Esophagus muscularis mucosa (tissue), 4 donors: Measurements from ENCODE around the gene FLCN. TPM values are rescaled to one million over a fixed set of nuclear protein-coding genes. Genes with fewer than 3 reads are reported as not detected.

Experiments used
- DNase-seq: peaks from one replicate; pipeline ENCODE4 v3.0.0-alpha.2; 2017; ENCODE audit errors: extremely low spot score
- H3K27ac ChIP-seq, 4 donors: fragments of 200-600 bp; sonication (generic); replicated peaks in 1 of 4; 1 replicate in 3 of 4; 2 replicates in 1 of 4; pipeline ENCODE4 v1.5.1; 2016 to 2019; ENCODE audit warnings: mild to moderate bottlenecking in 1 of 4
- H3K27me3 ChIP-seq, 4 donors: fragments of 200-600 bp; sonication (generic); one replicate each; pipeline versions ENCODE4 v1.5.1 to v1.6.0; 2016 to 2019
- H3K36me3 ChIP-seq, 4 donors: fragments of 200-600 bp; sonication (generic); one replicate each; pipeline ENCODE4 v1.5.1; 2016 to 2019
- H3K4me1 ChIP-seq, 4 donors: fragments of 200-600 bp; sonication (generic); one replicate each; pipeline ENCODE4 v1.5.1; 2016 to 2019
- H3K4me3 ChIP-seq, 4 donors: fragments of 200-600 bp; sonication (generic); 1 replicate in 2 of 4; 2 replicates in 2 of 4; pipeline ENCODE4 v1.5.1; 2016 to 2019; ENCODE audit warnings: mild to moderate bottlenecking in 4 of 4, moderate library complexity in 1 of 4
- H3K9me3 ChIP-seq, 4 donors: fragments of 200-600 bp; sonication (generic); 1 replicate in 3 of 4; 2 replicates in 1 of 4; pipeline ENCODE4 v1.5.1; 2016 to 2019
- EP300 ChIP-seq: sonication (generic); formaldehyde crosslinking; IDR thresholded peaks from one replicate; pipeline ENCODE4 v1.6.1; 2017; ENCODE audit warnings: antibody characterized with exemption
- POLR2A ChIP-seq: fragments of 450-650 bp; IDR thresholded peaks from one replicate; pipeline ENCODE4 v1.6.1; 2017; ENCODE audit warnings: antibody characterized with exemption, moderate library complexity, mild to moderate bottlenecking, low read depth
- POLR2AphosphoS5 ChIP-seq, 2 donors: sonication (generic); formaldehyde crosslinking; IDR thresholded peaks; one replicate each; pipeline ENCODE4 v1.6.1; 2017; ENCODE audit warnings: antibody characterized with exemption in 2 of 2
- WGBS: methylation state at CpG from one replicate; pipeline ENCODE4 v1.1.5; 2018; 5-methylcytosine and 5-hydroxymethylcytosine counted together
- intact Hi-C: fragments of 100-400 bp; cut with DNase I; formaldehyde crosslinking; loops from one replicate; pipeline ENCODE4 v1.15.1; 2023
- total RNA-seq, 4 donors: library from RNA; depleted of rRNA; stranded (reverse); fragments of >200 nt; gene quantifications; one replicate each; pipeline versions ENCODE4 v1.1.0 to v1.2.1, GENCODE V29; 2016
- TF ChIP-seq, protein P1 (sequence below), 3 experiments: fragments of 200-600 bp in 2 of 3; fragments of 450-650 bp in 1 of 3; sonication (generic) in 2 of 3; IDR thresholded peaks; one replicate each; pipeline ENCODE4 v1.5.1; 2017 to 2019; ENCODE audit warnings: antibody characterized with exemption in 3 of 3, mild to moderate bottlenecking in 2 of 3, moderate library complexity in 1 of 3

The FLCN gene
- total RNA-seq, 4 donors from 2014 or later: 21.5 to 64.7 (median 45.5) TPM

DNA sequence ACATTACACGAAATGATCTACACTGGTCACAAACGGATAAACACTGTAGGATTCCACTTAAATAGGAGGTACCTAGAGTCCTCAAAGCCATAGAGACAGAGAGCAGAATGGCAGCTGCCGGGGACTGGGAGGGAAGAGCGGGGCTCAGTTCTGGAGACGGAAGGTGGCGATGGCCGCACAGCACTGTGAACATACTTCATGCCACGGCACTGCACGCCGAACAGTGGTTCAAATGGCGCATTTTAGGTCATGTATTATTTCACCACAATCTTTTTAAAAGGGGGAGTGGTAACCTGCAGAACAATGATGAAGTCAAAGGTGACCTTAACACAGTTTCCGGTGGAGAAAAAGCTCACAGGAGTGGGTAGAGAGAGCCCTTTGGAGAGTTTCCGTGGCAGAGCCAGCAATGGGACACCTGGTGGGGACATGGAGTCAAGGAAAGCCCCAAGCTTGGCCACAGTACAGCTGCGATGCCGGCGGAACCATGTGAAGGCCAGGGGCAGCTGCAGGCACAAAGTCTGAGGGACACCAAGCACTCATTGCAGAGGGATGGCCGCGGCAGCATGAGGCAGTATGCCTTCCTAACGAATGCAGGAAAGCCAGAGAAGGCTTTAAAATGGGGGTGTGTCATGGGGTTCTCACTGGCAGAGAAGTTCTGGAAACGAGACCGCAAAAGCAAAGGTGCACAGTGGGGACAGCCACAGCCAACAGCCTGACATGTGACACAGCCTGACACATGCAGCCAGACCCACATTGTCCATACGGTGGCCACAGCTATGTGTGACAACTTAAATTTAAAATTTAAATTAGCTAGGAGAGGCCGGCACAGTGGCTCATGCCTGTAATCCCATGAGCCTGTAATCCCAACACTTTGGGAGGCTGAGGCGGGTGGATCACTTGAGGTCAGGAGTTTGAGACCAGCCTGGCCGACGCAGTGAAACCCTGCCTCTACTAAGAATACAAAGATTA lies 7.3 kb downstream of the FLCN start:
- no peaks in the 10 kb centered on the region for H3K27me3 ChIP-seq
- H3K36me3 ChIP-seq: peaks cover 74 to 83% (median 81%) of the 10 kb centered on the region in 4 donors
- H3K27ac ChIP-seq: no peak overlapping the region
- 93% methylated on average over 24 of the region's 26 CpGs for WGBS
- H3K4me1 ChIP-seq: peaks cover 17 to 47% (median 31%) of the 10 kb centered on the region in 4 donors
- no peak for DNase-seq
- intact Hi-C loops: no loop called here
- H3K9me3 ChIP-seq: no peaks in the 10 kb centered on the region
- H3K4me3 ChIP-seq: no peak overlapping the region
- TF ChIP-seq EP300 (no peak), POLR2A (no peak), POLR2AphosphoS5 (IDR thresholded peaks at IDR 0.05) (no peak)
- TF ChIP-seq, protein P1, sequence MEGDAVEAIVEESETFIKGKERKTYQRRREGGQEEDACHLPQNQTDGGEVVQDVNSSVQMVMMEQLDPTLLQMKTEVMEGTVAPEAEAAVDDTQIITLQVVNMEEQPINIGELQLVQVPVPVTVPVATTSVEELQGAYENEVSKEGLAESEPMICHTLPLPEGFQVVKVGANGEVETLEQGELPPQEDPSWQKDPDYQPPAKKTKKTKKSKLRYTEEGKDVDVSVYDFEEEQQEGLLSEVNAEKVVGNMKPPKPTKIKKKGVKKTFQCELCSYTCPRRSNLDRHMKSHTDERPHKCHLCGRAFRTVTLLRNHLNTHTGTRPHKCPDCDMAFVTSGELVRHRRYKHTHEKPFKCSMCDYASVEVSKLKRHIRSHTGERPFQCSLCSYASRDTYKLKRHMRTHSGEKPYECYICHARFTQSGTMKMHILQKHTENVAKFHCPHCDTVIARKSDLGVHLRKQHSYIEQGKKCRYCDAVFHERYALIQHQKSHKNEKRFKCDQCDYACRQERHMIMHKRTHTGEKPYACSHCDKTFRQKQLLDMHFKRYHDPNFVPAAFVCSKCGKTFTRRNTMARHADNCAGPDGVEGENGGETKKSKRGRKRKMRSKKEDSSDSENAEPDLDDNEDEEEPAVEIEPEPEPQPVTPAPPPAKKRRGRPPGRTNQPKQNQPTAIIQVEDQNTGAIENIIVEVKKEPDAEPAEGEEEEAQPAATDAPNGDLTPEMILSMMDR (IDR thresholded peaks at IDR 0.05): no peak

DNA sequence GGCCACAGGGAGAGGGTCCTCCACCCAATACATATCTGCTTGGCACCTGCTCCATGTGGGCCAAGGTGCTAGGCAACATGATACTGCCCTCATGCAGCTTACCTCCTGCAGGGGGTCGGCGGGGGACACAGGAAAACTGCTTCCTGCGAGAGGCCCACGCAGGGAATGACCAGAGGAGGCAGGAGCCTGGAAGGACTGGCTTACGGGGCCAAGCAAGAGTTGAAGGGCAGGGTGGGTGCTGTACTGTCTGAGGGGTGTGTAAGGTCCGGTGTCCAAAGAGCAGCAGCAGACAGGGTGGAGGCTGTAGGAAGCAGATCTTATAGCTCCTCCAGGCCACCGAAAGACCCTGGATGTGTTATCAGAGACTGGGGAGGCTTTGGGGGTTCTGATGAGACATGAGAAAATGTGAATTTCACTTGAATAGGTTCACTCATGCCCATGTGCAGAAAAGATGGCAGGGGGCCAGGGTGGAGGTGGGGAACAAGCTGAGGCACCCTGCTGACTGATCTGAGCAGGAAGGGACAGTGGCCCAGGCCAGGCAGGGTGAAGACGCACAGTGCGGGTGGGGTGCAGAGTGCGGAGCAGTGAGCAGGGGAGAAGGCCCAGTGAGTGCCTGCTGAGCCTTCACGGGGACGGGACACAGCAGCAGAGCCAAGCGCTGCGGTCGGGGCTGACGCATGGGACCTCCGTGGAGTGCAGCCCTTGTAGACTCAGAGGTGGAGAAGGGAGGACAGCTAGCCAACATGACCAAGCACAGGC lies 8.3 kb downstream of the FLCN start:
- intact Hi-C loops: no loop called here
- 90% methylated on average over 17 of the region's 17 CpGs for WGBS
- H3K27ac ChIP-seq: no peak overlapping the region

DNA sequence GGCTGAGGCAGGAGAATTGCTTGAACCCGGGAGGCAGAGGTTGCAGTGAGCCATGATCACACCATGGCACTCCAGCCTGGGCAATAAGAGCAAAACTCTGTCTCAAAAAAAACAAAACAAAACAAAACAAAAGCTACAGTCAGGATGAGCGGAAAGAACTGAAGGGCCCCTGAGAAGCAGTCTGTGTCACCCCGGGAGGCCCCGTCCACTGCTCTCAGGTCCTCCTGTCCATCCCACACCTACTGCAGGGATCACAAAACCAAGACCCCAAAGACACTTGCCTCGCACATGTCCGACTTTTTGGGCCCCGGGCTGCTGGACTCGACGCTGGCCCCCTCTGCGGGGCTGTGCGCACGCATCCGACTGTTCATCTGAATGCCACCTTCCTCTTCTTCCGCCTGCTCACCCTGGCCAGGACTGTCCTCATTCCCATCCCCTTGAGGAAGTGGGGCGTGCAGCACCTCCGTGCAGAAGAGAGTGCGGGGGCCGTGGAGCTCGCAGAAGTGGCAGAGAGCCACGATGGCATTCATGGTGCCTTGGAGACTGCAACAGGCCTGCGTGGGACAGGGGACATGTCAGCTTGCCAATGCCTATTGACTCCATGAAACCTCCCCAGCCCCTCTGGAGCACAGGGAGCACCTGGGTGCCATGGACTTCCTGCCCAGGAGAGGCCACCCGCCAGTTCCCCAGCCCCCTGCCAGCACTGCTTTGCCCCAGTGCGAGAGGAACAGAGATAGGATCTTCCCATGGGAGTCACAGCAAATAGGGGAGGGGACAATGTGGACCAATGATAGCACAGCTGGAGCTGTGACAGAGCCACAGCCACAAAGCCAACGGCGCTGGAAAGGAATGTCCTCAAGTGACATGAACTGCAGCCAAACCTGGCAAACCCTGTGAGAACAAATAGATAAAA lies 9.1 kb downstream of the FLCN start:
- DNase-seq: no peak
- H3K27me3 ChIP-seq: no peaks in the 10 kb centered on the region
- no peak overlapping the region for H3K4me3 ChIP-seq
- no peaks in the 10 kb centered on the region for H3K9me3 ChIP-seq
- peaks cover 92 to 100% (median 99%) of the 10 kb centered on the region in 4 donors for H3K36me3 ChIP-seq
- TF ChIP-seq POLR2A (no peak), EP300 (no peak)
- peaks cover 4 to 35% (median 15%) of the 10 kb centered on the region in 4 donors for H3K4me1 ChIP-seq
- no peak overlapping the region for H3K27ac ChIP-seq
- 93% methylated on average over 23 of the region's 25 CpGs for WGBS
- intact Hi-C loops: no loop called here

More for the DNA sequence above, 8.3 kb downstream of the FLCN start:
- TF ChIP-seq POLR2A (no peak), EP300 (no peak), POLR2AphosphoS5 (IDR thresholded peaks at IDR 0.05) (no peak)
- TF ChIP-seq, protein P1 (IDR thresholded peaks at IDR 0.05): no peak
- Histone ChIP-seq H3K36me3 (peaks cover 84 to 93% (median 91%) of the 10 kb centered on the region in 4 donors), H3K9me3 (no peaks in the 10 kb centered on the region), H3K4me3 (no peak overlapping the region), H3K27me3 (no peaks in the 10 kb centered on the region), H3K4me1 (peaks cover 7 to 37% (median 21%) of the 10 kb centered on the region in 4 donors)
- DNase-seq: no peak

DNA sequence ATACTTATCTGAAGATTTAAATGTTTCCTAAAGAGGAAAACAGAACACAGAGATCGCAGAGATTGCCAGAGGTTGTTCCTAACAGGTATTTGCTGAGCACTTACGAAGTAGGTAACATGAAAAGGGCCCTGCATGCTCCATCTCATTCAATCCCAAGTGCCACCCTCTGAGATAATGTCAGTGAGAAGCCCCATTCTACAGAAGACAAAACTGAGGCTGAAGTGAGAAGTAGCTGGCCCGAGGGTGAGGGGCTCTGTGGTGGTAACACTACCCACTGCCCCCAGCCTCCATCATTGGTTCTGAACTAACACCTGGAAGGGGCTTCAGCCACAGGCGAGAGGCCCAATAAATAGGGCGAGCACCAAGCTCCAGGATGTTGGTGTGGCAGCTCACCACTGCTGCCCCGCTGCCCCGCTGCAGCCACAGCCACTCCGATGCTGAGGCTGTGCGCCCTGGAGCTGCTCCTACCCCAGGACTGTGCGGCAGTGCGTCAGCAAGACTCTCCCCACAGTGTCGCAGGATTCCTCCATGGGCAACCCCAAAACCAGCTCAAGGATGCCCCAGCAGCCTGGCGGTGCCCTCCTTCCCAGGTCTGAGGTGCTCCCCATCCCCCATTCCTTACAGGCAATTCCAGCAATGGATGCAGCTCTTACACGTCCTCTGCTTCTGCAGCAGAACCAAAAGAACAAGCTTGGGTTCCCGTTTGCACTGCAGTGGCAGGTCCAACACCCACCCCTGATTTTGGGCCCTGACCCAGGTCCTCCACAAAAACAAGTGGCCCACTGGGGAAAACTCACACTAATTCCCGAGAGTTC lies 10.3 kb downstream of the FLCN start:
- peaks cover 99 to 100% (median 100%) of the 10 kb centered on the region in 4 donors for H3K36me3 ChIP-seq
- H3K27me3 ChIP-seq: no peaks in the 10 kb centered on the region
- no peak overlapping the region for H3K4me3 ChIP-seq
- H3K27ac ChIP-seq: no peak overlapping the region
- no peaks in the 10 kb centered on the region for H3K9me3 ChIP-seq
- H3K4me1 ChIP-seq: peaks cover 0 to 23% (median 3%) of the 10 kb centered on the region in 4 donors
- WGBS: 93% methylated on average over 13 of the region's 16 CpGs
- intact Hi-C loops: no loop called here
- no peak for DNase-seq
- TF ChIP-seq POLR2AphosphoS5 (IDR thresholded peaks at IDR 0.05): no peak
- no peak for TF ChIP-seq EP300
- TF ChIP-seq, protein P1 (IDR thresholded peaks at IDR 0.05): no peak
- TF ChIP-seq POLR2A: no peak
